Cardiac muscle cell (in vitro differentiated cells and primary cell): ENCODE results near the gene B3GALT5. TPM values are rescaled to one million over a fixed set of nuclear protein-coding genes. Genes with fewer than 3 reads are reported as not detected.
A peak's percentile ranks its signal among the peaks of the same experiment; 100 is the strongest.

ENCODE experiments used
- DNase-seq, 2 donors: peaks; one replicate each; pipeline versions ENCODE4 v3.0.0 to v3.0.0-alpha.2; 2010 to 2017; ENCODE audit warnings: low read depth in 1 of 2, low spot score in 1 of 2
- H3K27ac ChIP-seq: fragments of 200-600 bp; sonication (generic); 2 replicates; pipeline ENCODE4 v1.5.1; 2016
- H3K27me3 ChIP-seq: fragments of 200-600 bp; sonication (generic); 2 replicates; pipeline ENCODE4 v1.6.0; 2016; ENCODE audit warnings: control low read depth
- H3K36me3 ChIP-seq: fragments of 200-600 bp; sonication (generic); 2 replicates; pipeline ENCODE4 v1.5.1; 2016; ENCODE audit warnings: control low read depth
- H3K4me1 ChIP-seq: fragments of 200-600 bp; sonication (generic); 2 replicates; pipeline ENCODE4 v1.8.1; 2017; ENCODE audit warnings: low read depth, mild to moderate bottlenecking, mixed run types
- H3K4me3 ChIP-seq: fragments of 200-600 bp; sonication (generic); 2 replicates; pipeline ENCODE4 v1.5.1; 2016; ENCODE audit warnings: mild to moderate bottlenecking
- H3K9me3 ChIP-seq: fragments of 200-600 bp; sonication (generic); 2 replicates; pipeline ENCODE4 v1.5.1; 2017; ENCODE audit warnings: low read depth, mild to moderate bottlenecking, control low read depth
- CTCF ChIP-seq: IDR thresholded peaks from 2 replicates; pipeline ENCODE4 v1.5.1; 2012; ENCODE audit warnings: low read depth, mild to moderate bottlenecking, low read length
- polyA plus RNA-seq: library from polyadenylated mRNA; unstranded; fragments of >200 nt; fragmentation: Nextera tagmentation; extraction: Ambion mirVana; gene quantifications from 2 replicates; pipeline ENCODE4 v1.2.1, GENCODE V29; 2016
- total RNA-seq: library from RNA; depleted of rRNA; stranded (reverse); fragments of >200 nt; gene quantifications from 2 replicates; pipeline ENCODE4 v1.2.3, GENCODE V29; 2016

The B3GALT5 gene
- total and polyA plus RNA-seq, 2 experiments from 2014 or later, result 1.1 to 1.4 TPM

DNA sequence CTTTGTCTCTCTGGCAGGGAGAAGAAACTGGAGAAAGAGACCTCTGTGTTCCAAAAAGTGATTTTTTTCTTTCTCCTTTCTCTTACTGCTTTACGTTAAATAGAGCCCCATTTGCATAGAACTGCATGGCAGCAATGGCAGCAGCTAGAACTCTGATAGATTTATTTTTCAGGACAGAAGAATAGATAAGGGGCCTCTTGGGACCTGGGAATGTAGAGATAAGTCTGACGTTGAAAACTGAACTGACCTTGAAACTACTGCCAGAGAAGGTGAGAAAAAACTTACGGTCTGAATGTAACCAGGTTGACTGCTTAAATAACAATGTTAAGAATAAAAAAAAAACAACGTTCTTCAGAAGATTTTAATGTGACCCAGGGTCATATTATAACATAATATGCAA lies 25.4 kb upstream of the B3GALT5 start:
- no peaks in the 10 kb centered on the region for H3K4me1 ChIP-seq
- H3K27me3 ChIP-seq, result no peaks in the 10 kb centered on the region
- no peaks in the 10 kb centered on the region for H3K9me3 ChIP-seq
- H3K36me3 ChIP-seq, result no peaks in the 10 kb centered on the region
- TF ChIP-seq CTCF, result no peak
- H3K4me3 ChIP-seq, result no peak overlapping the region
- H3K27ac ChIP-seq, result no peak overlapping the region
- no peak for DNase-seq

- TF ChIP-seq CTCF, result no peak
- H3K27me3 ChIP-seq, result no peaks in the 10 kb centered on the region
- no peak for DNase-seq
- no peaks in the 10 kb centered on the region for H3K36me3 ChIP-seq
- H3K27ac ChIP-seq, result no peak overlapping the region
- no peak overlapping the region for H3K4me3 ChIP-seq
- H3K9me3 ChIP-seq, result no peaks in the 10 kb centered on the region
- H3K4me1 ChIP-seq, result no peaks in the 10 kb centered on the region
Measured at GRCh38 chr21:39588884-39589283, 23.9 kb upstream of the B3GALT5 start.

- Histone ChIP-seq H3K4me3 (no peak overlapping the region), H3K27me3 (no peaks in the 10 kb centered on the region), H3K27ac (no peak overlapping the region), H3K4me1 (peaks cover 4% of the 10 kb centered on the region), H3K36me3 (no peaks in the 10 kb centered on the region), H3K9me3 (no peaks in the 10 kb centered on the region)
- no peak for DNase-seq
- no peak for TF ChIP-seq CTCF
Measured at GRCh38 chr21:39593522-39593921, 19.2 kb upstream of the B3GALT5 start.

GRCh38 chr21:39595465-39595864 lies 17.3 kb upstream of the B3GALT5 start:
- TF ChIP-seq CTCF, result no peak
- Histone ChIP-seq H3K4me1 (peaks cover 4% of the 10 kb centered on the region), H3K4me3 (no peak overlapping the region), H3K9me3 (no peaks in the 10 kb centered on the region), H3K27ac (no peak overlapping the region), H3K36me3 (no peaks in the 10 kb centered on the region), H3K27me3 (no peaks in the 10 kb centered on the region)
- no peak for DNase-seq

DNA sequence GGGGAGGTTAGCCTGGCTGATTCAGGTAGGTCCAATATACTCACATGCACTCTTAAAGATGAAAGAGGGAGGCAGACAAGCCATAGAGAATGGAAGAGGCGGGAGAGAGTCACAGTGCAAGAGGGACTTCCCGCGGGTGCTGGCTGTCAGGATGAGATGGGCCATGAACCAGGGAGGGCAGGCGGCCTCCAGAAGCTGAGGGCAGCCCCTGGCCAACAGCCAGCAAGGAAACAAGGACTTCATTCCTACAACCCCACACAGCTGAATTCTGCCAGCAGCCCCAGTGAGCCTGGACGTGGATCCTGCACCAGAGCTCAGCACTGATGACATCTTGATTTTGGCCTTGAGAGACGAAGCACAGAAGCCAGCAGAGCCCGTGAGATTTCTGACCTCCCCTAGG lies 15.1 kb upstream of the B3GALT5 start:
- peak overlapping the region; percentile 54 for H3K27ac ChIP-seq

More for the DNA sequence above, 15.1 kb upstream of the B3GALT5 start:
- Histone ChIP-seq H3K36me3 (no peaks in the 10 kb centered on the region), H3K4me3 (no peak overlapping the region), H3K27me3 (no peaks in the 10 kb centered on the region), H3K9me3 (no peaks in the 10 kb centered on the region), H3K4me1 (peaks cover 4% of the 10 kb centered on the region)
- peak in 1 of 2 donors; percentile 33 for DNase-seq
- no peak for TF ChIP-seq CTCF
